H1 (cell line): Measurements from ENCODE around the gene LTA4H. TPM values are rescaled to one million over a fixed set of nuclear protein-coding genes. Genes with fewer than 3 reads are reported as not detected.

Experiments used
- CTCF ChIA-PET: fragments of 300-600 bp; sonication (Branson Sonifier 250); formaldehyde crosslinking; loops from one replicate; lab custom pipeline; 2021; ENCODE audit not compliant: partially characterized antibody; lab: Charles Lee
- POLR2A ChIA-PET: fragments of 300-600 bp; sonication (Branson Sonifier 250); formaldehyde crosslinking; loops from one replicate; lab custom pipeline; 2021; ENCODE audit warnings: inconsistent platforms; ENCODE audit not compliant: partially characterized antibody; lab: Charles Lee
- DNase-seq, 2 experiments: peaks; one replicate each; pipeline versions ENCODE4 v3.0.0 to v3.0.0-alpha.2; 2010 to 2022; ENCODE audit warnings: low spot score in 2 of 2, low read depth in 1 of 2, mixed read lengths in 1 of 2
- FAIRE-seq: peaks from 2 replicates; lab custom pipeline; 2011; peaks lifted over from hg19 to GRCh38; lab: Jason Lieb, UNC
- H2AFZ ChIP-seq: 2 replicates; pipeline ENCODE4 v1.8.1; 2012; ENCODE audit warnings: low read length, inconsistent platforms
- H2AK5ac ChIP-seq: 2 replicates; pipeline ENCODE4 v1.6.1; 2013; ENCODE audit warnings: low read depth, low read length
- H2BK120ac ChIP-seq: replicated peaks from 2 replicates; pipeline ENCODE3; 2013; ENCODE audit warnings: low read depth, low read length, inconsistent platforms
- H2BK12ac ChIP-seq: 2 replicates; pipeline ENCODE4 v1.6.1; 2013; ENCODE audit warnings: low read depth, low read length
- H2BK15ac ChIP-seq: 2 replicates; pipeline ENCODE4 v1.6.1; 2013; ENCODE audit warnings: low read length
- H2BK20ac ChIP-seq: 2 replicates; pipeline ENCODE4 v1.6.1; 2013; ENCODE audit warnings: low read length
- H2BK5ac ChIP-seq: 2 replicates; pipeline ENCODE4 v1.6.1; 2013; ENCODE audit warnings: low read depth, low read length
- H3K14ac ChIP-seq: 2 replicates; pipeline ENCODE4 v1.6.1; 2013; ENCODE audit warnings: inconsistent platforms; ENCODE audit not compliant: insufficient read length
- H3K18ac ChIP-seq: 2 replicates; pipeline ENCODE4 v1.6.1; 2013; ENCODE audit warnings: low read length; ENCODE audit errors: extremely low read depth
- H3K23ac ChIP-seq: 2 replicates; pipeline ENCODE4 v1.6.1; 2013; ENCODE audit warnings: inconsistent platforms; ENCODE audit not compliant: insufficient read length
- H3K23me2 ChIP-seq: 2 replicates; pipeline ENCODE4 v1.6.1; 2013; ENCODE audit warnings: low read depth, low read length
- H3K27ac ChIP-seq: 2 replicates; pipeline ENCODE4 v1.6.1; 2011; ENCODE audit warnings: low read depth, low read length, inconsistent platforms
- H3K27me3 ChIP-seq, 4 experiments: replicated peaks in 1 of 4; 1 replicate in 1 of 4; 2 replicates in 3 of 4; pipeline versions ENCODE4 v1.6.1 to v1.8.1; 2011 to 2013; ENCODE audit warnings: low read length in 3 of 4, mild to moderate bottlenecking in 3 of 4, inconsistent platforms in 2 of 4, mixed read lengths in 2 of 4, moderate library complexity in 1 of 4; ENCODE audit not compliant: control insufficient read depth in 3 of 4, insufficient read depth in 3 of 4; ENCODE audit errors: extremely low read depth in 1 of 4
- H3K36me3 ChIP-seq, 4 experiments: 2 replicates each; pipeline versions ENCODE4 v1.6.1 to v1.8.1; 2011 to 2013; ENCODE audit warnings: mild to moderate bottlenecking in 4 of 4, low read length in 3 of 4, moderate library complexity in 2 of 4, control low read depth in 1 of 4, inconsistent platforms in 1 of 4; ENCODE audit not compliant: insufficient read depth in 4 of 4, control insufficient read depth in 2 of 4
- H3K4ac ChIP-seq: replicated peaks from 2 replicates; pipeline ENCODE3; 2013; ENCODE audit warnings: low read length, low read depth, mixed read lengths, inconsistent platforms; ENCODE audit not compliant: insufficient read length
- H3K4me1 ChIP-seq, 4 experiments: replicated peaks in 1 of 4; 1 replicate in 1 of 4; 2 replicates in 3 of 4; pipeline versions ENCODE4 v1.6.1 to v1.8.1; 2011 to 2013; ENCODE audit warnings: low read length in 3 of 4, inconsistent platforms in 2 of 4, mixed read lengths in 1 of 4; ENCODE audit not compliant: insufficient read depth in 4 of 4, control insufficient read depth in 3 of 4
- H3K4me2 ChIP-seq, 2 experiments: 2 replicates each; pipeline versions ENCODE4 v1.6.1 to v1.8.1; 2011 to 2013; ENCODE audit warnings: low read depth in 2 of 2, low read length in 2 of 2, control low read depth in 1 of 2, inconsistent platforms in 1 of 2, mild to moderate bottlenecking in 1 of 2; ENCODE audit not compliant: insufficient read depth in 1 of 2
- H3K4me3 ChIP-seq, 4 experiments: fragments of 200-600, 300-600 bp in 1 of 4; sonication (generic), shearing (Covaris generic), sonication (Bioruptor Twin) in 1 of 4; 2 replicates each; pipeline versions ENCODE4 v1.5.1 to v1.8.1; 2011 to 2016; ENCODE audit warnings: low read length in 4 of 4, low read depth in 3 of 4, control low read depth in 2 of 4, inconsistent platforms in 2 of 4, mild to moderate bottlenecking in 2 of 4, mixed read lengths in 1 of 4, moderate library complexity in 1 of 4; ENCODE audit not compliant: insufficient read depth in 2 of 4; ENCODE audit errors: extremely low read depth in 1 of 4
- H3K56ac ChIP-seq: replicated peaks from 2 replicates; pipeline ENCODE3; 2013; ENCODE audit warnings: low read depth, mild to moderate bottlenecking, mixed read lengths, low read length, inconsistent platforms; ENCODE audit not compliant: insufficient read length
- H3K79me1 ChIP-seq: 2 replicates; pipeline ENCODE4 v1.6.1; 2013; ENCODE audit warnings: low read depth, low read length, control low read depth
- H3K79me2 ChIP-seq, 2 experiments: 2 replicates each; pipeline versions ENCODE4 v1.6.1 to v1.8.1; 2012 to 2013; ENCODE audit warnings: low read length in 2 of 2, mild to moderate bottlenecking in 2 of 2, inconsistent platforms in 1 of 2; ENCODE audit not compliant: insufficient read depth in 2 of 2, control insufficient read depth in 1 of 2
- H3K9ac ChIP-seq, 4 experiments: replicated peaks in 1 of 4; 1 replicate in 1 of 4; 2 replicates in 3 of 4; pipeline versions ENCODE4 v1.6.1 to v1.8.1; 2011 to 2013; ENCODE audit warnings: low read depth in 3 of 4, low read length in 3 of 4, control low read depth in 2 of 4, mild to moderate bottlenecking in 2 of 4, moderate library complexity in 2 of 4, inconsistent platforms in 1 of 4; ENCODE audit errors: extremely low read depth in 1 of 4
- H3K9me3 ChIP-seq, 2 experiments: 2 replicates each; pipeline versions ENCODE4 v1.6.1 to v1.8.1; 2012 to 2013; ENCODE audit warnings: mild to moderate bottlenecking in 2 of 2, moderate library complexity in 2 of 2, control low read depth in 1 of 2, inconsistent platforms in 1 of 2, low read depth in 1 of 2, low read length in 1 of 2, mixed read lengths in 1 of 2; ENCODE audit not compliant: insufficient read depth in 2 of 2
- H4K20me1 ChIP-seq, 2 experiments: replicated peaks in 1 of 2; 2 replicates each; pipeline versions ENCODE3 to v1.8.1; 2011 to 2013; ENCODE audit warnings: inconsistent platforms in 2 of 2, low read length in 2 of 2, mild to moderate bottlenecking in 1 of 2; ENCODE audit not compliant: insufficient read depth in 2 of 2, control insufficient read depth in 1 of 2
- H4K5ac ChIP-seq: 2 replicates; pipeline ENCODE4 v1.6.1; 2013; ENCODE audit warnings: low read length, low read depth, mixed read lengths, inconsistent platforms; ENCODE audit not compliant: insufficient read length
- H4K8ac ChIP-seq: 2 replicates; pipeline ENCODE4 v1.8.0; 2013; ENCODE audit warnings: mild to moderate bottlenecking, moderate library complexity, low read length, inconsistent platforms; ENCODE audit not compliant: insufficient read depth; ENCODE audit errors: extremely low read depth
- H4K91ac ChIP-seq: replicated peaks from 2 replicates; pipeline ENCODE3; 2013; ENCODE audit warnings: low read length, mixed read lengths, inconsistent platforms; ENCODE audit not compliant: insufficient read length
- ATF3 ChIP-seq: IDR thresholded peaks from 2 replicates; pipeline ENCODE4 v1.6.1; 2011; ENCODE audit warnings: low read depth, mild to moderate bottlenecking, low read length; ENCODE audit not compliant: insufficient read depth
- WGBS, 2 experiments: shearing (Covaris generic) in 1 of 2; methylation state at CpG; one replicate each; pipeline versions ENCODE4 v1.1.6 to v1.1.7; 2013 to 2015; ENCODE audit warnings: low lambda C conversion rate in 2 of 2, mixed read lengths in 2 of 2, inconsistent platforms in 1 of 2, low coverage in 1 of 2, missing lambda C conversion rate in 1 of 2; ENCODE audit not compliant: insufficient replicate concordance in 2 of 2, insufficient coverage in 1 of 2, insufficient read length in 1 of 2; ENCODE audit errors: extremely low coverage in 1 of 2, missing lambda C conversion rate in 1 of 2; 5-methylcytosine and 5-hydroxymethylcytosine counted together
- polyA plus RNA-seq, 7 experiments: library from polyadenylated mRNA; depleted of rRNA in 3 of 7; stranded (reverse) in 5 of 7; unstranded in 2 of 7; fragments of >200 nt in 5 of 7; fragments of 200-250 nt in 2 of 7; gene quantifications; 1 replicate in 5 of 7; 2 replicates in 1 of 7; 4 replicates in 1 of 7; pipeline versions ENCODE4 v1.2.1 to v1.2.3, GENCODE V29; 2011 to 2013; ENCODE audit warnings: missing spikeins in 2 of 7, mixed read lengths in 2 of 7
- total RNA-seq: library from RNA; stranded (reverse); fragmentation: NEBNext Ultra II Directional; extraction: Animal tissue kit (Norgen Biotek cat#: 25700); gene quantifications from 2 replicates; pipeline ENCODE4 v1.2.1, GENCODE V29; 2021

Gene LTA4H
- total and polyA plus RNA-seq, 2 of the 8 experiments (the other 6 are each of a cell fraction or from before 2014, with no cell fraction given): 106 to 167 TPM

GRCh38 chr12:95997911-95998510 is 37.4 kb downstream of the LTA4H start:
- H2BK5ac ChIP-seq: no peak overlapping the region
- H2BK20ac ChIP-seq: no peak overlapping the region
- no peak overlapping the region for H3K4me2 ChIP-seq
- H2AK5ac ChIP-seq: no peak overlapping the region
- no peak overlapping the region for H3K4ac ChIP-seq
- 86% methylated on average over 5 of the region's 5 CpGs; no CpG with 5 or more reads in 1 of the 2 experiments for WGBS, 2 experiments
- ChIA-PET CTCF (interaction anchor here (0.7 to 8.7 kb wide), 40 partner anchors 10 to 519 kb away, joined by 3 to 149 read pairs (median 5); partner anchors contain the start of genes AMDHD1 and CCDC38), POLR2A (interaction anchor here (0.6 to 1.7 kb wide), 6 partner anchors 9 to 338 kb away, joined by 3 to 8 read pairs (median 4); partner anchors contain the start of genes LTA4H and SNRPF)
- no peak overlapping the region for H4K91ac ChIP-seq
- H3K9me3 ChIP-seq: no peaks in the 10 kb centered on the region
- H3K4me3 ChIP-seq: no peak overlapping the region
- no peak overlapping the region for H4K8ac ChIP-seq
- peaks cover 0 to 3% (median 0%) of the 10 kb centered on the region in 4 experiments; a peak in 1 of 7 replicates for H3K4me1 ChIP-seq
- H3K23ac ChIP-seq: no peak overlapping the region
- H3K14ac ChIP-seq: no peak overlapping the region
- no peak overlapping the region for H2BK120ac ChIP-seq
- H2BK15ac ChIP-seq: no peak overlapping the region
- no peak overlapping the region for H3K18ac ChIP-seq
- no peak for TF ChIP-seq ATF3
- no peak overlapping the region for H3K27ac ChIP-seq
- H3K27me3 ChIP-seq: no peaks in the 10 kb centered on the region
- H4K5ac ChIP-seq: no peak overlapping the region
- no peak overlapping the region for H3K9ac ChIP-seq
- H2AFZ ChIP-seq: no peak overlapping the region
- DNase-seq: no peak
- no peak overlapping the region for H3K56ac ChIP-seq
- H3K36me3 ChIP-seq: peaks cover 0 to 25% (median 4%) of the 10 kb centered on the region in 4 experiments; a peak in 5 of 8 replicates
- H3K79me1 ChIP-seq: no peaks in the 10 kb centered on the region
- no peak overlapping the region for H2BK12ac ChIP-seq
- H3K23me2 ChIP-seq: no peaks in the 10 kb centered on the region
- FAIRE-seq: no peak
- no peaks in the 10 kb centered on the region for H4K20me1 ChIP-seq
- no peaks in the 10 kb centered on the region for H3K79me2 ChIP-seq
